Left ventricle myocardium superior (tissue), 1 donor: ENCODE data around the gene PIPOX. TPM values are rescaled to one million over a fixed set of nuclear protein-coding genes. Genes with fewer than 3 reads are reported as not detected.
"Not testable (repeated sequence)": the region's sequence is repeated elsewhere in the genome, so short reads cannot be mapped to it uniquely, and the experiment has no call there.

Experiments
- ATAC-seq: fragments of 200-7000 bp; cut with Tn5 transposase; one replicate; pipeline ENCODE4 v1.9.1; 2020; ENCODE audit warnings: mild to moderate bottlenecking, moderate library complexity
- DNase-seq: peaks from one replicate; pipeline ENCODE4 v3.0.0-alpha.2; 2020
- intact Hi-C: fragments of 100-400 bp; cut with micrococcal nuclease; formaldehyde crosslinking; loops from one replicate; pipeline ENCODE4 v1.11.0; 2022
- total RNA-seq: library from RNA; stranded (reverse); fragmentation: NEBNext Ultra II Directional; extraction: Animal tissue kit (Norgen Biotek cat#: 25700); gene quantifications from one replicate; pipeline ENCODE4 v1.2.1, GENCODE V29; 2021
- donor health status: DM: no; HTN: yes; CAD: no; lungs with severe emphysema.

PIPOX gene
- total RNA-seq, 1 donor from 2014 or later: 0.59 TPM

DNA sequence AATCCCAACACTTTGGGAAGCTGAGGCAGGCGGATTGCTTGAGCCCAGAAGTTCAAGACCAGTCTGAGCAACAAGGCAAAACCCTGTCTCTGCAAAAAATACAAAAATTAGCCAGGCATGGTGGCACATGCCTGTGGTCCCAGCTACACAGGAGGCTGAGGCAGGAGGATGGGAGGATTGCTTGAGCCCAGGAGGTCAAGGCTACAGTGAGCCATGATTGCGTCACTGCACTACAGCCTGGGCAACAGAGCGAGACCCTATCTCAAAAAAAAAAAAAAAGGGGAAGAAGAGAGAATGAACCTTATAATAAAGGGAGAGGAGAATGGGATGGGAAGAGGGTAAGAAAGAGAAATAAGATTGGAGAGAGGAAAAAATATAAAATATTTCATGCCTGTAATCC is 45.8 kb downstream of the PIPOX start:
- DNase-seq, ATAC-seq, intact Hi-C loops: not testable (repeated sequence)

DNA sequence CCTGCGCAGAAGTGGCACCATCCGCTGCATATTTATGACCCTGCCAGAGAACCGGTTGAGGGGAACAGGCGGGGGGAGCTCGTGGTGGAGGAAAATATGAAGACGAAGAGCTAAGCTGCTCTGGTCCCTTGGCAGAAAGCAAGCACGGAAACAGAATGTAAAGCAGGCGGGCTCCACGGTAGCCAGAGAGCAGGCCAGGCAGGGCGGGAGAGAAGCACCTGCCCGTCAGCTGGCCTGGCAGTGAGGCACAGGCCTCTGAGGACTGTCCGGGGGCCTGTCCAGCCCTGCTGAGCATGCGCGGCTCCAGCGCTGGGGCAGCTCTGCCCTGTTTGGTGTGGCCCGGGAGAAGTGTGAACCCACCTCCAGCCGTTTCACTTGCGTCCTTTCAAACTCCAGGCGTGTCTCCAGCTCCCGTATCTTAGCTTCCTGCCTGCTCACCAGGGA is 46.7 kb downstream of the PIPOX start:
- intact Hi-C loops: no loop called here
- peak; percentile 64 for DNase-seq
- peak; percentile 83 for ATAC-seq

DNA sequence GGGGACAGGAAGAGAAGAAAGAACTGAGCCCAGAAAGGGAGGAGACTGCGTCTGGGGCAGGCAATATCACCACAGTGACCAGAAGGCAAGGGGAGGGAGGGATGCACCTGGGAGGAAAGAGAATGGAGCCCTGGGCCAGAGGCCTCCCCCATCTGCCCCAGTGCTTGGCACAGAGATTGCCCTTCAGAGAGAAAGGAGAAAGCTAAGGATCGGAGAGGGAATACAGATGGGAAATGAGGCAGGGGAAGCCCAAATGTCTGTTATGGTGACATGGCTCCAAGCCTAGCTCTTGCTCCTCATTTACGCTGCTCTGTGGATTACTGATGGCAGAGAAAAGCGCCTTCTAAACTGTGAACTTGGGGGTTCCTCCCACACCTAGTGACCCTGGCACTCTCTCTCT is 47.2 kb downstream of the PIPOX start:
- intact Hi-C loops: no loop called here
- DNase-seq: no peak
- no peak for ATAC-seq

DNA sequence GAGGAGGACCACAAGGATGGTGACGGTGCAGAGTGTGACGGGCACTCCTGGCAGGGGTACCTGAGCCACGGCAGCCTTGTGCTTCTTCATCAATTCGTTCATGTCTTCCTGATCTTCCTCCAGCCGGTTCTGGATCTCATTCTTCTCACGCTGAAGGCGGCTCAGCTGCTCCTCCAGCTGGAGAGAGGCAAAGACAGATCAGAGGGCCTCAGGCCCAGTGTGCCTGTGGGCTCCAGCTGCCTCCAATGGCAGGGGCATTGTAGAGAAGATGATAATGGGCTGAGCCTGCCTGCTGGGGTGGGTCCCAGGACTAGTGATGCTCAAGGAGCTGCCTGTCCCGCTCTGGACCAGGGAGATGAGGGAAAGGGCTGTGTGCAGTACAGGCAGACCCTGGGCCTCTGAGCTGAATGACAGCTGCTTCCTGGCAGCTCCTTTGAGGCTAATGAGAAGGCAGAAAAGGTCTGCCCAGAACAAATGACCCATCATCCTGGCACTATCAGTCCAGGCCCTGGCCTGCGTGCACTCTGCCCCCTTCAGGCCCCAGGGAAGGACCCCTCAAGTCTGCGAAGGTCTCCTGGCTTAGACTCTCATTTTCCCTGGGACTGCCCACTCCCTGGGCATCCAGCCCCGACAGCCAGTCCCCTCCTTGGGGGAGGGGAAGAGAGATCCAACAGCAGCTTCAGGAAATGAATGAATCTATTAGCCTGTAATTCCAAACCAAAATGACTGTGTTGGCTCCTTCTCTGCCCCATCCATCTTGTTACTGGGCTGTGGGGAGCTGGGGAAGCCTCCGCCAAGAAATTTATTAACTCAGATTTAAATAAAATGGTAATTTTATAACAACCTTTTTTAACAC is 48.0 kb downstream of the PIPOX start:
- intact Hi-C loops: no loop called here
- ATAC-seq: no peak
- no peak for DNase-seq

DNA sequence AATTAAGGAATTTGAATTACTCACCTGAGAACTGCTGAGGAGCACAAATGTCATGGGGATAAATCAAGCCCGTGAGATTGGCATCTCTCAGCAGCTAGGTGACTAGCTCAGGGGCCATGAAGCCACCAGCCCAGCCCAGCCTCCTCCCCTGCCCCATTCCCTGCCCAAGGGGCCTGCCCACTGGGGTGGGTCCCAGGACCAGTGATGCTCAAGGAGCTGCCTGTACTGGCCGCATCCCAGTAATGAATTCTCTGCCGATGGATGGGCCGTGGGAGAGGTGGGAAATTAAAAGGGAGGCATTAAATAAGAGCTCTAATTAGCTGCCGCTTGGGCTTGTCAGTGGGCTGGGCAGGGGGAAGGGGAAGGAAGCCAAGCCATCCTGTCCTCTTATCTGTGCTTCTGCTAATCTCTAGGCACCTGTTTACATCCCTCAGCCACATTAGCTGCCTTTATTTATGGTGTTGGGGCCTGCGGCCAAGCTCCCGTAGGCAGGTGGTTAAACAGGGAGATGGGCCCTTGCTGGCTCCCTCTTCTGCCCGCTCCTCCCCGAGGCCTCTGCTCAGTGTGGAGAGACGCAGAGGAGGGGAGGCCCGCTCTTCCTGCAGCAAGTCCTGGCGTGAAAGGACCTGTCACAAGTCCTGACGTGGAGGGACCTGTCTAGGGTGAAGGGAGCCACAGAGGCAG is 48.8 kb downstream of the PIPOX start:
- ATAC-seq (peak; percentile 45), DNase-seq (no peak)
- intact Hi-C loops: no loop called here

DNA sequence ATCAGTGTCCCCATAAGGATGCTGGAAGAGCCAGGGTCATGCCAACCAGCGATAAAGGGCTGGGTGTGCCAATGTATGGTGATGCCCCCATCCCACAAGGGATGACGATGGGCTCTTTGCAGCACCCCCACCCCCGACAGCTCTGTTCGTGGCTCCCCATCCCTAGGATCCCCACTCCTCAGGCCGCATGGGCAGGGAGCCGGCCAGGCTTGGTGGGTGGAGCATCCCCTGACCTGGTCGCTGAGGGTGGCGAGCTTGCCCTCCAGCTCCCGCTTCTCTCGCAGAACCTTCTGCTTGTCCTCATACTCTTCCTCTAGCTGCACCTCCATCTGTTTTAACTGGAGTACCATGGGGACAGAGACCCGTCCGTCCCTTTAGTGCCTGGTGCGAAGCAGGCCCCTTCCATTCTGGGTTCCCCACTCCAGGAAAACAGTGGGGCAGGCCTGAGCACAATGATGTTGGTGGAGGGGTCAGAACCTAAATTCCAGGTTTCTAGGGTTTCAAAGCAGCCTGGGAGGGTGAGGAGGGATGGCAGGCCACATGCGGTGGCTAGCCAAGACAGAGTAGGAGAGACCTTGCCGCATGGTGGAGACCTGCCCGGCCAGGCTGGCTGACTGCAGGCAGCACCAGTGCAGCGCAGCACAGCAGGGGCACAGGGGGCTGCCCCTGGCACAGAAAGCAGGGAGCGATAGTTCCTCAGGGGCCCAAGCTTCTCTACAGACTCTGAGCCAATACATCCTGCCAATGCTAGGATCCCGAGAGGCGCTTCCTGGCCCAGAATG is 50.3 kb downstream of the PIPOX start:
- ATAC-seq (no peak), DNase-seq (no peak)
- intact Hi-C loops: no loop called here

DNA sequence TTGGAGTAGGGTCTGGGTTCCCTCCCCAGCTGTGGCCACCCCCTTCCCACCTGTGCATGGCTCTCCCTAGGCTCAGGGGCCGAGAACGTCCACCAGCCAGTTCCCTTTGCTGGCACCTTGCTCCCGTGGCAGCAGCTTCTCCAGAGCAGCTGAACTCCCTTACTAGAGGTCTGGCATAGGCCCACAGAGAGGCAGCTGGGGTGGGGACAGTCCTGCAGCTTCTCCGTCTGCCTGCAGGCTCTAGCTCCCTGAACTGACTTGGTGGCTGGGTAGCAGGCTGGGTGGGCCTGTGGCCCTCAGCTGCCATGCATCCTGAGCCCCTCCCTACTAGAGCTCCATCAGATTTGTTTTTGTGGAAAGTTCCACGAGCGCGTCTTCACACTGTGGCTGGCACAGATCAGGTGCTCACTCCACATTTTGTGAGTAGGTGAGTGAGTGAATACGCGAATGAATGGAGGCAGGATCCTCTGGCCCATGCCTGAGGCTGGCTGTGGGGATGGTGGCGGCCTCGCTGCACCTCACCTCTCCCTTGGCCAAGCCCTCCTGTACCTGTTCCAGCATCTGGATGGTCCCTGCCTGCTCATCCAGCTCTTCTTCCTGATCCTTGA is 51.3 kb downstream of the PIPOX start:
- no peak for ATAC-seq
- no peak for DNase-seq
- intact Hi-C loops: no loop called here

DNA sequence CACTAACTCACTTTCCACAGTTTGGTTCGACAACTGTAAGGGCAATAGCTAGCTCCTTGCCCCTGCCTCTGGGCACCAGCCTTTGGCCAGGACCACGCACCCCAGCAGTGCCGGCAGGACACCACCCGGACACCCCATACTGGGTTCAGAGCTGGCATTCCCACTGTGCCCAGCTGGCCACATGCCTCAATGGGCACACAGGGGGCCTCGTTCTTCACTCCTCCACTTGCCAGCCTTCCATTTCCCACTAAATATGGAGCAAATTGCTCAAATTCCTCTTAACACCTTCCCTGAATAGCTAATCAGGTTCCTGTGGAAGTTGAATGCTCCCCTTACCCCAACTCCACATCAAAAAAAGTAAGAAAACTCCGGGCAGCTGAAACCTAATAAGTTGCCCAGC is 52.5 kb downstream of the PIPOX start:
- DNase-seq (no peak), ATAC-seq (no peak)
- intact Hi-C loops: no loop called here

DNA sequence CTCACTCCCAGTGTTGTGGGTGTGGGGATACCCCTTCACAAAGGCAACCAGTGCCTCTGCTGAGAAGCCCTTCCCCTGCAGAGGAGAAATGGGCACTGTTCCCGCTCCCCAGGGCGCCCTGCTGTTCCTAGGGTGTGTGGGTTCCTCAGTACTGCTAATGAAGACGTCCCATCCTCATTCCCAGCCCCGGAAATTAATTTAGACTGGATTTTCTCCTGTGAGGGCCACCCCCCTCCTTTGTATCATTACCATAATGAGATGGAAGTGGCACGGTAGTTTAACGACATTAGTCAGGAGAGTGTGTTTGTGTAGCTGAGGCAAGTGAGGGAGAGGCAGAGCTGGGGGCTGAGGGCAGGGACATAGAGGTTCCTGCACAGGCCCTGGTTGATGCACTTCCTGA is 53.2 kb downstream of the PIPOX start:
- no peak for ATAC-seq
- DNase-seq: no peak
- intact Hi-C loops: no loop called here

DNA sequence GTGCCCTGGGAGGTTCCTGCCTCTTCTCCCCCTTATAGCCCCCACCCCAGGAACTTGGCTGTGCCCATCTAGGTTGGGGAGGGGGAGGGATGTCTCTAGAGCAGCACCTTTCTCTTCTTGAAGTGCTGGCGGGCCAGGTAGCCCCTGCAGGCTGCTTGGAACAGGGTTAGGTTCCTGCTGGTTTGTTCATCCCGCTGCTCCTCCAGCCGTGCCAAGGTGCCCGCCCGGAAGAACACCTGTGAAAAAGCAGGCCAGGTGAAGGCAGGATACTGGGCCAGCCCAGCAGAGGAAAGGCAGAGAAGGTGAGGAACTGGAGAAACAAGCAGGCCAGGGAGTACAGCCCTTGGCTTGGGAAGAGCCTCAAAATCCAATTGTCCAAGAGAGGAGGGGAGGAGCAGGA is 56.6 kb downstream of the PIPOX start:
- ATAC-seq (no peak), DNase-seq (no peak)
- intact Hi-C loops: no loop called here

DNA sequence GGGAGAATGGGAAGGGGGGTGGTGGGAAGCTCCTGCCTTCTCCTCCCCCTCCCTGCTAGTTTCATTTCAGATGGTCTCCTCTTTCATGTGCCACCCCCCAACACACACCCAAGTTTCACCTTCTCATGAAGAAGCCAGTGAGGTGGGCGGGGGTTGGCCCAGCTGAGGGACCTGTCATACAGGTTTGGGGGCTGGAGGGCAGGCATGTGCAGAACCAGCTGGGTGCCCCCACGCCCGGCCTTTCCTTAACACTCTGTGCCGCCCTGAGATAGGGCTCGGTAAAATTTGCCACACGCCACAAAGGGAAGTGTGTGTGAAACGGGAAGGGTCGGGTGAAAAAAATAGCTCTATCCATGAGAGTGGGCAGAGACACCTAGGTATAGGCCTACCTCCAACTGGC is 57.4 kb downstream of the PIPOX start:
- intact Hi-C loops: no loop called here
- ATAC-seq (no peak), DNase-seq (no peak)

DNA sequence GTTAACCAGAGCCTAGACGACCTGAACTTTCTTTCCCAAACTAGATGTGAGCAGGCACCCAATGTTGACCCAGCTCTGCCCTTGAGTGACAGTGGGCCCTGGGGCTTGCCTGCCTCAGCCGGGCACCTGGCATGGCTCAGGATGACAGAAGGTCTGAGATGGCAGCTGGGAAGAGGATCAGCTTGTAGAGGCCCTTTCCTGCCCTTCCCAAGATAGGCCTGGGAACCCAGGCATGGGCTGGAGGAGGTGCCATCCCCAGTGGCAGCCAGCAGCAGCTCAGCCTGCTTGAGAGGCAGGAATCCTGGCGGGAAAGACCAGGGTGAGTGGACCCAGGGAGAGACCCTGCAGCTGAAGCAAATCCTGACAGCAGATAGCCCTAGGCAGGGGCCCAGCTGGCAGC is 59.1 kb downstream of the PIPOX start:
- intact Hi-C loops: no loop called here
- peak; percentile 35 for ATAC-seq
- no peak for DNase-seq

DNA sequence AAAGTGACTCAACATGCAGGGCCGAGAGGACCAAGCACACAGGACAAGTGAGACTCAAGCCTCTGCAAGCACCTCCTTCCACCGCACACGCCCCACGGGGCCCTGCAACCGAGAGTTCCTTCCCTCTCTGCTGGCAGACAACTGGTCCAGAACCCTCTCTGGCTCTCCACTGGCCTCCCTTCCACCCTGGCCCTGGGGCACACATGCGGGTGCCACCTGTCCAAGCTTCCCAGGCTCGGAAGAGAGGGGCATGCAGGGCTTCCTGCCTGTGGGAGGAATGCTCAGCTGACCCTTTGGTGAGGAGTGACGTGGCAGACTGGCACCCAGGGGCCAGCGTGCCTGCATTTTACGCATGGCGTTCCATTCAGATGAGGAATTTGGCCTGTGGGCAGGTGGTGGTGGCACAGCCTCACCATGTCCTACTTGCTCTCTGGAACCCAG is 59.8 kb downstream of the PIPOX start:
- intact Hi-C loops: no loop called here
- DNase-seq (no peak), ATAC-seq (peak; percentile 61)

DNA sequence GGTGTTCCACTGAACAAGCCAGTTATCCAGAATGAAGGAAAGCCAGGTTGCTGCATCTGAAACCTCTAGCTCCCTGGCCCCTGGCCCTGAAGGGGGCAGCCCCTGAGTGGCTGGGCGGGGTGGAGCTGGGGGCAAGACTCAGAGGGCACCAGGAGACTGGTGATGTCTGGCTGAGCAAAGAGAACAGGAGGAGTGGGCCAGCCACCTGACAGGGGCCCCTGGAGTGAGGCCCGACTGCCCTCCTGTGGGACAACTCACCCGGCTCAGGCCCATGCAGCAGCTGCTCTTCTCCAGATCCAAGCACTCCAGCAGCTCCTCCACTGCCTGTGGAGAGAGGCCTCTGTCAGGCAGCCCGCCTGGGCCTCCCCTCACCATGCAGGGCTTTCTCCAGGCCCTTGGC is 60.4 kb downstream of the PIPOX start:
- intact Hi-C loops: no loop called here
- no peak for ATAC-seq
- DNase-seq: no peak

Other genes starting within 250 kb of the PIPOX start
- gene FAM222B, start 200.4 kb upstream of the PIPOX start, total RNA-seq: 16.8 TPM
- 34.1 TPM for gene ERAL1, start 188.1 kb upstream of the PIPOX start, total RNA-seq
- gene FLOT2, start 145.4 kb upstream of the PIPOX start, total RNA-seq: 108 TPM
- gene DHRS13, start 140.1 kb upstream of the PIPOX start, total RNA-seq: 3.8 TPM
- gene PHF12, start 91.6 kb upstream of the PIPOX start, total RNA-seq: 20.4 TPM
- not detected for gene SEZ6, start 37.1 kb upstream of the PIPOX start, total RNA-seq
- gene MYO18A, start 137.3 kb downstream of the PIPOX start, total RNA-seq: 346 TPM
- not detected for gene CRYBA1, start 203.7 kb downstream of the PIPOX start, total RNA-seq